ENCODE results near the gene TPPP3. TPM values are rescaled to one million over a fixed set of nuclear protein-coding genes. Genes with fewer than 3 reads are reported as not detected.

The TPPP3 gene
- polyA plus RNA-seq, 1 donor, result 57.2 TPM

DNA sequence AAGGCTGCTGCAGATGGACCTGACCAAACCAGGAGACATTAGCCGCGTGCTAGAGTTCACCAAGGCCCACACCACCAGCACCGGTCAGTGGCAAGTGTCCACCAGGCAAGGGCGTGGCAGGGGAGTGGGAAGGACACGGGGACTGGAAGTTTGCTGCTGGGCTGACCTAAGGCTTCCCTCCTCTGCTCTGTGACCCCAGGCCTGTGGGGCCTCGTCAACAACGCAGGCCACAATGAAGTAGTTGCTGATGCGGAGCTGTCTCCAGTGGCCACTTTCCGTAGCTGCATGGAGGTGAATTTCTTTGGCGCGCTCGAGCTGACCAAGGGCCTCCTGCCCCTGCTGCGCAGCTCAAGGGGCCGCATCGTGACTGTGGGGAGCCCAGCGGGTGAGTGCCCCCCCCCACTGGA is 42.5 kb upstream of the TPPP3 start:
- Histone ChIP-seq H3K4me3 (ENCODE audit: low read length) (no peak overlapping the region), H3K36me3 (ENCODE audit: control insufficient read depth, insufficient read depth, low read length) (peaks cover 39% of the 10 kb centered on the region), H3K27me3 (ENCODE audit: control insufficient read depth, insufficient read depth, low read length) (no peaks in the 10 kb centered on the region), H3K9me3 (ENCODE audit: control insufficient read depth, low read depth, low read length) (no peaks in the 10 kb centered on the region), H3K4me1 (ENCODE audit: control insufficient read depth, insufficient read depth, low read length) (peaks cover 7% of the 10 kb centered on the region), H3K27ac (ENCODE audit: low read length) (no peak overlapping the region)
- no peak for DNase-seq
- WGBS (ENCODE audit: insufficient coverage, low lambda C conversion rate), result no CpG with 5 or more reads among the region's 16 CpGs

DNA sequence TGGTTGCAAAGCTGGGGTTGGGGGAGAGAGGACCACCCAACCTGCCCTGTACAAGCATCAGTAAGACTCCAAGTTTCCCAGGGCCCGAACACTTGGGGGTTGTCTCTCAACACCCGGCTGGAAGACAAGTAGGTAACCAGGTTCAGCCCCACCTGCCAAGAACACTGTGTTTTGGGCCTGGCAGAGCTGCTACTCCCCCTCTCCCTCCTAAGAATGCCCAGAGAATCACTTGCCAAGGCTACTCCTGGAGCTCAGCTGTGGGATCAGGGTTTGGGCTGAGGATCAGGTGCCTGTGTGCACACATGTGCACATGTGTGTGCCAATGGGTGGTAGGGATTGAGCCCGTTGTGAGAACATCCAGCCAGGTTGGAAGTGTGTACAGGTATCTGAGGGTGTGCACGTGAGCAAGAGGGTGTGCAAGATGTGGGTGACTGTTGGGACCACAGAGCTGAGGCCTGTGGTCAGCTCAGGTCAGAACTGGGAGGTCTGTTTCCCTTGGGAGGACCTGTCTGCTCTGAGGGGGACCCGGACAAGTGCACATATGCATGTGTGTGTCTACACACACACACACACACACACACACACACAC is 39.9 kb upstream of the TPPP3 start:
- peaks cover 20% of the 10 kb centered on the region for H3K4me1 ChIP-seq (ENCODE audit: control insufficient read depth, insufficient read depth, low read length)
- WGBS (ENCODE audit: insufficient coverage, low lambda C conversion rate), result no CpG with 5 or more reads among the region's 5 CpGs
- H3K27ac ChIP-seq (ENCODE audit: low read length), result no peak overlapping the region
- peaks cover 19% of the 10 kb centered on the region for H3K36me3 ChIP-seq (ENCODE audit: control insufficient read depth, insufficient read depth, low read length)
- peaks cover 22% of the 10 kb centered on the region for H3K27me3 ChIP-seq (ENCODE audit: control insufficient read depth, insufficient read depth, low read length)
- no peak overlapping the region for H3K4me3 ChIP-seq (ENCODE audit: low read length)
- no peak for DNase-seq
- H3K9me3 ChIP-seq (ENCODE audit: control insufficient read depth, low read depth, low read length), result no peaks in the 10 kb centered on the region

DNA sequence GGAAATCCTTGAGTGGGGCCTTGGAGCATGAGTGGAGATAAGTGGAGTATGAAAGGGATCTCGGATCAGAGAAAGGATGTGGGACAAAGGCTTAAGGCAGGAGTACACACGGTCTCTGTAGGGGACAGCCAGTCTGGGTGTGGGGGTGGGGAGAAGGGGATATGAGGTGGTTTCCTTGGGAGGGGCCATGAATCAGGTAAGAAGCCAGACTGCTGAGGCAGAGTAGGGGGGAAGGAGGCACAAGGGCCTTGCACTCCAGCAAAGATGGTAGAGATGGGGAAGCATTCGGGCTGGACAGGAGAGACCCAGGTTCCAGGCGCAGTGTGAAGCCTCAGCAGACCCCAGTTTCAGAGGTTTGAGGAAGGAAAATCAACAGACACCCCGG is 39.2 kb upstream of the TPPP3 start:
- no peaks in the 10 kb centered on the region for H3K9me3 ChIP-seq (ENCODE audit: control insufficient read depth, low read depth, low read length)
- H3K4me1 ChIP-seq (ENCODE audit: control insufficient read depth, insufficient read depth, low read length), result peaks cover 21% of the 10 kb centered on the region
- peaks cover 12% of the 10 kb centered on the region for H3K36me3 ChIP-seq (ENCODE audit: control insufficient read depth, insufficient read depth, low read length)
- DNase-seq, result no peak
- no CpG with 5 or more reads among the region's 5 CpGs for WGBS (ENCODE audit: insufficient coverage, low lambda C conversion rate)
- peaks cover 22% of the 10 kb centered on the region for H3K27me3 ChIP-seq (ENCODE audit: control insufficient read depth, insufficient read depth, low read length)
- H3K4me3 ChIP-seq (ENCODE audit: low read length), result no peak overlapping the region
- H3K27ac ChIP-seq (ENCODE audit: low read length), result no peak overlapping the region

DNA sequence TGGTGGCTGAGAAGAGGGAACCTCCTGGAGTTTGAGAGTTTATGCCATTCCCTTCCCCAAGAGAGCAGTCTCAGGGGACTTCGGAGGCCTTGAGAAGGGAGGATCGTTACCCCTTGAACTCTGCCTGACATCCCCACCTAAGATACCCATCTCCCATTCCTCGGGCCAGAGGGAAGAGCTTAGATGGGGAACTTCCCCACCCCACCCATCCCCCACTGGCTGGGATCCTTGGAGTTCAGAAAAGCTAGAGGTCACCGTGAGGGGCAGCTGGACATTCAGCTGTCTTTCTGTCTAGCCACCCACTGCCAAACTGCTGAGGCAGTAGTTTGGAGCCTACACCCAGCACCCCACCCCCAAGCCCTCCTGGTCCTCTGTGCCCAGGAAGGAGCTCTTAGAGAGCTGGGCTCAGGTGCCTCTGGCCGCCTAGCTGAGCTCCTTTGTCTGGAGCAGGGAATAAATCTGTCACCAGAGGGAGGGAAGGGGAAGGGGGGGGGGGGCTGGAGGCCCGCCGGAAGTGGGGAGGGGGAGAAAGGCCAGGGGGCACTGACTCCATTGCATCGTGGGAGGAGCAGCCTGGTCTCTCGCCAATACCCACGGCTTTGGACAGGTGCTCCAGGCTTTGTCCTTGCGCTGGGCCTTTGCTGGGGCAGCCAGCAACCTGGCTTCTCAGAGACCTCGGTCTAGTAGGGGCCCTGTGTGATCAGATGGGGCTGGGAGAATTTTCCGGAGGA is 38.6 kb upstream of the TPPP3 start:
- no peak overlapping the region for H3K27ac ChIP-seq (ENCODE audit: low read length)
- WGBS (ENCODE audit: insufficient coverage, low lambda C conversion rate), result 60% methylated on average over 1 of the region's 13 CpGs
- no peak for DNase-seq

DNA sequence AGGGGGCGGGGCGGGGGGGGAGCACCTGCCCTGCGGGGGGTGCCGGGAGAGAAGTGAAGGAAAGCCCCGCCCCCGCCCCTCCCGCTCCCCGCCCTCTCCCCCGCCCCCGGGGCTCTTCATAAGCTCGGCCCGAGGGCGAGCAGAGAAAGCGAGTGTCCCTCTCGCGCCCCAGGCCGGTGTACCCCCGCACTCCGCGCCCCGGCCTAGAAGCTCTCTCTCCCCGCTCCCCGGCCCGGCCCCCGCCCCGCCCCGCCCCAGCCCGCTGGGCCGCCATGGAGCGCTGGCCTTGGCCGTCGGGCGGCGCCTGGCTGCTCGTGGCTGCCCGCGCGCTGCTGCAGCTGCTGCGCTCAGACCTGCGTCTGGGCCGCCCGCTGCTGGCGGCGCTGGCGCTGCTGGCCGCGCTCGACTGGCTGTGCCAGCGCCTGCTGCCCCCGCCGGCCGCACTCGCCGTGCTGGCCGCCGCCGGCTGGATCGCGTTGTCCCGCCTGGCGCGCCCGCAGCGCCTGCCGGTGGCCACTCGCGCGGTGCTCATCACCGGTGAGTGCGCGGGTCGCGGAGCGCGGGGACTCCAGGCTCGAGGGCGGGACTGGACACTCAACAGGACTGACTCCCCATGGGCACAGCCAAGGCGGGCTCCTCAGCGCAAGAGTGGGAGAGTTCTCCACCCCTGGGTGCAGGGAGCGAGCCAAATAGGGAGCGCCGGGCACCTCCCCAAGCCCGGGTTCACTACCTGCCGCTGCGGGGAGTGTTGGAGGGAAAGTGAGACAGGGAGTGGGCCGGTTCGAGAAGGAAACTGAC is 37.9 kb upstream of the TPPP3 start, which contains the start of gene HSD11B2:
TSS of gene HSD11B2 (plus strand) at position 145 of the 798 bp plus-strand sequence. CDS start at position 273, 128 bp downstream.
- peaks cover 21% of the 10 kb centered on the region for H3K4me1 ChIP-seq (ENCODE audit: control insufficient read depth, insufficient read depth, low read length)
- peaks cover 2% of the 10 kb centered on the region for H3K36me3 ChIP-seq (ENCODE audit: control insufficient read depth, insufficient read depth, low read length)
- no peaks in the 10 kb centered on the region for H3K9me3 ChIP-seq (ENCODE audit: control insufficient read depth, low read depth, low read length)
- WGBS (ENCODE audit: insufficient coverage, low lambda C conversion rate), result no CpG with 5 or more reads among the region's 87 CpGs
- peak within 1 kb of the TSS; percentile 25 for H3K4me3 ChIP-seq (ENCODE audit: low read length)
- peak in 1 of 2 donors; percentile 67 for DNase-seq
- peaks cover 22% of the 10 kb centered on the region for H3K27me3 ChIP-seq (ENCODE audit: control insufficient read depth, insufficient read depth, low read length)
- no peak within 1 kb of the TSS for H3K27ac ChIP-seq (ENCODE audit: low read length)

More for the DNA sequence above, 38.6 kb upstream of the TPPP3 start:
- peaks cover 6% of the 10 kb centered on the region for H3K36me3 ChIP-seq (ENCODE audit: control insufficient read depth, insufficient read depth, low read length)
- peak overlapping the region; percentile 19 for H3K4me3 ChIP-seq (ENCODE audit: low read length)
- no peaks in the 10 kb centered on the region for H3K9me3 ChIP-seq (ENCODE audit: control insufficient read depth, low read depth, low read length)
- H3K4me1 ChIP-seq (ENCODE audit: control insufficient read depth, insufficient read depth, low read length), result peaks cover 21% of the 10 kb centered on the region
- peaks cover 22% of the 10 kb centered on the region for H3K27me3 ChIP-seq (ENCODE audit: control insufficient read depth, insufficient read depth, low read length)

DNA sequence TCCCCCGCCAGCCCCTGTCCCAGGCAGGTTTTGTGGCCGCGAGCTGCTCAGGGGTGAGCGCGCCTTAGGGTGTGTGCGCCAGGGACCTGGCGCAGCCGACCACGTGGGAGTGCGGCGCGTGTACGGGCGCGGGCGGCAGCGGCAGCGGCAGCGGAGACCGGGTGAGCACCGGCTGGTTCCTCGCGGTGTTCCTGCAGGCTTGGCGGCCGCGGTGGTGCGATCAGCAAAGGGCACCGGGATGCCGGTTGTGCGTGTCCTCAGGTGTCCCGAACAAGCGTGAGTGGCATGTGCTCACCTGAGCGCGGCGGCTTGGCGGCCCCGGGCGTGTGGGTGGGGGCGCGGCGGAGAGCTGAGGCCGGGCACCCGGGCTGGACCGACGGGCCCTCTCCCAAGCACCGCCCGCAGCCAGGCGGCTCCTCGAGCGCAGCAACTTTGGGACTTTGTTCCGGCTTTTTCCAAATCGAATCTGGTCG is 37.2 kb upstream of the TPPP3 start:
- Histone ChIP-seq H3K4me3 (ENCODE audit: low read length) (peak overlapping the region; percentile 25), H3K36me3 (ENCODE audit: control insufficient read depth, insufficient read depth, low read length) (no peaks in the 10 kb centered on the region), H3K27me3 (ENCODE audit: control insufficient read depth, insufficient read depth, low read length) (peaks cover 28% of the 10 kb centered on the region), H3K4me1 (ENCODE audit: control insufficient read depth, insufficient read depth, low read length) (peaks cover 21% of the 10 kb centered on the region), H3K27ac (ENCODE audit: low read length) (no peak overlapping the region), H3K9me3 (ENCODE audit: control insufficient read depth, low read depth, low read length) (no peaks in the 10 kb centered on the region)
- no CpG with 5 or more reads among the region's 53 CpGs for WGBS (ENCODE audit: insufficient coverage, low lambda C conversion rate)
- DNase-seq, result no peak

DNA sequence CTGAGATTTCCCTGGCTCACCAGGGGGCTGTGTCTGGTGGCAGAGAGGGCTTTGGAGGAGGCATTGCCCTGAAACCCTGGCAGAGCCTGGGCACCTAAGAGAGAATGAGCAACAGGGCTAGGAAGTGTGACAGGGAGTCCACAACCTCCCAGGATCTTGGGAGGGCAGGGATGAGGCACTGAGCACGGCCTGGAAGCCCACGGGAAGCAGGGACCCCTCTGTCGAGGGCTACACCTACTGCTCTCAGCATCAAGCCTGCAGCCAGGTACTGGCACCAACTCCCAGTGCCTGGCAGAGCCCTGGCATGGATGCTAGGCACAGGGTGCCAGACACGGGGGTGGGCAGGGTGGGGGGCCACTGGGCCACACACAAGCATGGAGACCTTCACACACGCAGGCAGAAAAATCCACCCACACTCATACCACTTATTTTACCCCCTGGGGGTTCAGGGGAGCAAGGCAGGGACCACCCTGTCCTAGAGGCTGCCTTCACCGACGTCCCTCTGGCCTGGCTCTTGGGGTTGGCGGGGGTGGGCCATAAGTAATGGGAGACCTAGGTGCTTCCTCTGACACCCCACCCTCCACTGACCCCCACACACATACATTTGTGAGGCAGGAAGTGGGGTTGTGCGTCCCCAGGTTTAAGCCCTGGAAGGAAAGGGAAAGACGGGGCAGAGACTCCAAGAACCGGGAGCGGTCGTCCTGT is 36.7 kb upstream of the TPPP3 start:
- Histone ChIP-seq H3K27me3 (ENCODE audit: control insufficient read depth, insufficient read depth, low read length) (peaks cover 34% of the 10 kb centered on the region), H3K4me1 (ENCODE audit: control insufficient read depth, insufficient read depth, low read length) (peaks cover 21% of the 10 kb centered on the region), H3K4me3 (ENCODE audit: low read length) (peak overlapping the region; percentile 25), H3K36me3 (ENCODE audit: control insufficient read depth, insufficient read depth, low read length) (no peaks in the 10 kb centered on the region), H3K9me3 (ENCODE audit: control insufficient read depth, low read depth, low read length) (no peaks in the 10 kb centered on the region), H3K27ac (ENCODE audit: low read length) (no peak overlapping the region)
- DNase-seq, result no peak
- no CpG with 5 or more reads among the region's 13 CpGs for WGBS (ENCODE audit: insufficient coverage, low lambda C conversion rate)

DNA sequence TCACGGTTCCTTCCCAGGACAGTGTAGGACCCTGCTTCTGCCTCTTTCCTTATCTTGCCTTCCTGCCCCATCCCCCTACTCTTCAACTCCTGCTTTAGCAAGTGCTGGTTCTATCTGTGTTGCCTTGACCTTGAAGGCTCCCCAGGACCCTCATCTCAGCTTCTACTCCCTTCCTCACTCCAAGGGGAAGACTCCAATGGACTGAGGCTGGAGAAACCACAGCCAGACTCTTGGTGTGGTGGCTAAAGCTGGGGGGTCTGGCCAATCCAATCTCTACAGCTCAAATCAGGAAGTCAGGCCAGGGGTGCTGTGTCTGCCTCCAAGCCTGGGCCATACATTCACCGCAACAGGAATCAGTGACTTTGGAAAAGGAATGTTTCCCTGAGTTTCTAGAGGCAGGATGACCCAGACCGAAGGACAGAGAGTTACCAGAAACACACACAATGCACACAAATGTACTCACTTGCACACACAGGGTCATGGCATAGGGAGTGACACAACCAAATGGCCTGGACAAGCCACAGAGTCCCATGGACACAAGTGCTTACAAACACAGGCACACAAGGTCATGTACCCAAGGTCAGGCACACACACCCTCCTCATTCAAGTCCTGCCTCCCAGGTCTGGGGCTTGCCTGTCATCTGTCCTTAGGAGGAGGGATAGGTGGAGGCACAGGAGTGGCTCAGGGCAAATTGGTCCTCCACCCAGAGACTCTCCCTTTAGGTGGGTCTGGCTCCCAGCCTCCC is 35.9 kb upstream of the TPPP3 start:
- no peak overlapping the region for H3K4me3 ChIP-seq (ENCODE audit: low read length)
- no peaks in the 10 kb centered on the region for H3K9me3 ChIP-seq (ENCODE audit: control insufficient read depth, low read depth, low read length)
- WGBS (ENCODE audit: insufficient coverage, low lambda C conversion rate), result 100% methylated on average over 1 of the region's 3 CpGs
- H3K4me1 ChIP-seq (ENCODE audit: control insufficient read depth, insufficient read depth, low read length), result peaks cover 21% of the 10 kb centered on the region
- peaks cover 41% of the 10 kb centered on the region for H3K27me3 ChIP-seq (ENCODE audit: control insufficient read depth, insufficient read depth, low read length)
- DNase-seq, result no peak
- no peaks in the 10 kb centered on the region for H3K36me3 ChIP-seq (ENCODE audit: control insufficient read depth, insufficient read depth, low read length)
- H3K27ac ChIP-seq (ENCODE audit: low read length), result no peak overlapping the region

DNA sequence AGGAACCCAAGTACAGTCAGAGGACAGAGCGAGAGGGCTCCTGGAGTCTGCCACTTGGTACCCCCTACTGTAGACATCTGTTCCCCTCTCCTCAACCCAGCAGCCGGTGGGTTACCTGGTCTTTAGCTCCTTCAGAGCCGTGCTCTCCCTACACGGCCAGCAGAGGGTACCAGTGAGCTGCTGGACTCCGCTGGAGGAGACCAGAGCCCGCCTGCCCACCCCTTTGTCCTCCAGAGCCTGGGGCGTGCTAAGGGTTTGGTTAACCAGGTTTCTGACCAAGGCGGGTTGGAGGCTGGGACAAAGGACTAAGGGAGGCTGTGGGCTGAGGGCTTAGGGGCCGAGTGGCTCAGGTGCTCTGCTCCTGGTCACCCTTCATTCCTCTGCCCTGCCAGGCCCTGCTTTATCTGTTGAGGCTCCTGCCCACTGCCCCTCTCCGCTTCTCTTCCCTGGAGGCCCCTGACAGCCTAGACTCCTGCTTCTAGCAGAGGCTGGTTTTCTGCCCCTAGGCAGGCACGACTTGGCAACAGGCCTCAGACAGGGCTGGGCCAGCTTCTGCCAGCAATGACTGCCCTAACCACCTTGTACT is 34.9 kb upstream of the TPPP3 start:
- peaks cover 47% of the 10 kb centered on the region for H3K27me3 ChIP-seq (ENCODE audit: control insufficient read depth, insufficient read depth, low read length)
- H3K4me3 ChIP-seq (ENCODE audit: low read length), result no peak overlapping the region
- no peaks in the 10 kb centered on the region for H3K9me3 ChIP-seq (ENCODE audit: control insufficient read depth, low read depth, low read length)
- peak in 1 of 2 donors; percentile 66 for DNase-seq
- H3K27ac ChIP-seq (ENCODE audit: low read length), result no peak overlapping the region
- H3K4me1 ChIP-seq (ENCODE audit: control insufficient read depth, insufficient read depth, low read length), result peaks cover 21% of the 10 kb centered on the region
- 80% methylated on average over 1 of the region's 11 CpGs for WGBS (ENCODE audit: insufficient coverage, low lambda C conversion rate)
- H3K36me3 ChIP-seq (ENCODE audit: control insufficient read depth, insufficient read depth, low read length), result no peaks in the 10 kb centered on the region
